HL-60 (cell line): Measurements from ENCODE around the gene GDF7.

ENCODE experiments used
- DNase-seq, 2 experiments: peaks; one replicate each; pipeline ENCODE4 v3.0.0-alpha.2; 2010 to 2020; ENCODE audit warnings: low read depth in 1 of 2, low spot score in 1 of 2
- H3K27ac ChIP-seq: fragments of 250-450 bp; sonication (Bioruptor Pico); replicated peaks from 2 replicates; pipeline ENCODE4 v1.5.1; 2020; ENCODE audit warnings: mild to moderate bottlenecking, moderate library complexity
- H3K27me3 ChIP-seq: fragments of 250-450 bp; sonication (Bioruptor Pico); 2 replicates; pipeline ENCODE4 v1.5.1; 2021; ENCODE audit warnings: mild to moderate bottlenecking, moderate library complexity; ENCODE audit not compliant: insufficient read depth, poor library complexity, severe bottlenecking
- H3K4me3 ChIP-seq: replicated peaks from 2 replicates; pipeline ENCODE4 v1.5.1; 2011; ENCODE audit warnings: mild to moderate bottlenecking, control low read depth, low read length; ENCODE audit not compliant: insufficient read depth
- CTCF ChIP-seq: IDR thresholded peaks from one replicate; pipeline ENCODE4 v1.5.1; 2011; ENCODE audit warnings: low read length, control low read depth, inconsistent platforms; ENCODE audit not compliant: insufficient read depth
- GABPA ChIP-seq: IDR thresholded peaks from 2 replicates; pipeline ENCODE4 v1.6.1; 2012; ENCODE audit warnings: low read depth
- POLR2AphosphoS5 ChIP-seq: IDR thresholded peaks from 2 replicates; pipeline ENCODE4 v1.6.1; 2012; ENCODE audit warnings: low read depth
- REST ChIP-seq: IDR thresholded peaks from 2 replicates; pipeline ENCODE4 v1.6.1; 2012; ENCODE audit warnings: low read depth; ENCODE audit not compliant: insufficient replicate concordance
- SPI1 ChIP-seq: IDR thresholded peaks from 2 replicates; pipeline ENCODE4 v1.6.1; 2012; ENCODE audit warnings: low read depth, mild to moderate bottlenecking, borderline replicate concordance

The GDF7 gene

GRCh38 chr2:20656561-20656960, 10.4 kb upstream of the GDF7 start:
- no peak overlapping the region for H3K27ac ChIP-seq
- no peak for TF ChIP-seq GABPA
- H3K4me3 ChIP-seq, result no peak overlapping the region
- no peaks in the 10 kb centered on the region for H3K27me3 ChIP-seq
- no peak for DNase-seq

- H3K27ac ChIP-seq, result no peak overlapping the region
- no peak overlapping the region for H3K4me3 ChIP-seq
- H3K27me3 ChIP-seq, result no peaks in the 10 kb centered on the region
- no peak for TF ChIP-seq REST
- no peak for TF ChIP-seq POLR2AphosphoS5
- TF ChIP-seq SPI1, result no peak
- no peak for TF ChIP-seq GABPA
- TF ChIP-seq CTCF, result no peak
- no peak for DNase-seq
Observed at GRCh38 chr2:20657522-20658235, 9.3 kb upstream of the GDF7 start.

GRCh38 chr2:20660506-20661420, 6.2 kb upstream of the GDF7 start:
- H3K27ac ChIP-seq, result no peak overlapping the region
- no peak overlapping the region for H3K4me3 ChIP-seq
- peaks cover 21% of the 10 kb centered on the region for H3K27me3 ChIP-seq
- TF ChIP-seq SPI1 (no peak), POLR2AphosphoS5 (no peak), CTCF (no peak), GABPA (no peak), REST (no peak)
- no peak for DNase-seq

GRCh38 chr2:20661421-20662307, 5.3 kb upstream of the GDF7 start:
- DNase-seq, result peak; percentile 38 to 64
- TF ChIP-seq CTCF (peak; percentile 97), POLR2AphosphoS5 (no peak), GABPA (no peak)
- H3K27ac ChIP-seq, result no peak overlapping the region
- no peak overlapping the region for H3K4me3 ChIP-seq
- peaks cover 30% of the 10 kb centered on the region for H3K27me3 ChIP-seq
